ENCODE results near the gene CDH23. TPM values are rescaled to one million over a fixed set of nuclear protein-coding genes. Genes with fewer than 3 reads are reported as not detected.

The CDH23 gene
- total and polyA plus RNA-seq, 7 donors: 1.00 to 3.8 (median 1.9) TPM

DNA sequence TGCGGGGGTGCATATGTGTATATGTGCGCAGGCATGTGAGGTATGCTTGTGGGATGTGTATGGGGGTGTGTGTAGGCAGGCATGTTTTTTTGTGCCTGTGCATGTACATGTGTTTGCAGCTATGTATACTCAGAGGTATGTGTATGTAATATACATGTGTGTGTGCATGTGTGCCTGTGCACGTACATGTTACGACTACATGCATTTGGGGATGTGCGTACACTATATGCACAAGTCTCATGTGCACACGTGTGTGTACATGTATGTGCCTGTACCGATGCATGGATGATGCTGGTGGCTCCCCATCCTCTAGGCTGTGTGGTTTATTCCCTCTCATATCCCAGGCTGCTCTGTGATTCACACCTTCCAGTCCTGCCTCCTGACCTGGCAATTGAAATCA, 253.7 kb downstream of the CDH23 start:
- DNase-seq (no peak), ATAC-seq (no peak)
- H3K9me3 ChIP-seq: no peaks in the 10 kb centered on the region
- no peaks in the 10 kb centered on the region for H3K27me3 ChIP-seq (ENCODE audit: insufficient read depth in 3 of 3, low read length in 2 of 3)
- H3K4me1 ChIP-seq: no peaks in the 10 kb centered on the region
- no peaks in the 10 kb centered on the region for H3K36me3 ChIP-seq (ENCODE audit: insufficient read depth in 1 of 2, low read depth in 1 of 2)
- intact Hi-C loops (cut with DNase I): no loop called here
- no peak for TF ChIP-seq CTCF (IDR thresholded peaks at IDR 0.05)
- 97 to 98% (median 98%) methylated on average over 7 of the region's 7 CpGs for WGBS, 3 donors
- no peak overlapping the region for H3K27ac ChIP-seq
- H3K4me3 ChIP-seq: no peak overlapping the region

GRCh38 chr10:71651428-71651827, 254.7 kb downstream of the CDH23 start:
- no peak for DNase-seq
- H3K27ac ChIP-seq: no peak overlapping the region
- no peak for ATAC-seq
- 95 to 98% (median 96%) methylated on average over 6 of the region's 6 CpGs for WGBS, 3 donors
- H3K9me3 ChIP-seq: no peaks in the 10 kb centered on the region
- H3K4me3 ChIP-seq: no peak overlapping the region
- H3K27me3 ChIP-seq (ENCODE audit: insufficient read depth in 3 of 3, low read length in 2 of 3): no peaks in the 10 kb centered on the region
- no peaks in the 10 kb centered on the region for H3K36me3 ChIP-seq (ENCODE audit: insufficient read depth in 1 of 2, low read depth in 1 of 2)
- H3K4me1 ChIP-seq: no peaks in the 10 kb centered on the region
- intact Hi-C loops (cut with DNase I): no loop called here
- TF ChIP-seq CTCF (IDR thresholded peaks at IDR 0.05): no peak

- H3K4me3 ChIP-seq: no peak overlapping the region
- intact Hi-C loops (cut with DNase I): no loop called here
- WGBS, 3 donors: 91 to 100% (median 93%) methylated on average over 4 of the region's 4 CpGs
- H3K4me1 ChIP-seq: no peaks in the 10 kb centered on the region
- ATAC-seq (no peak), DNase-seq (no peak)
- H3K9me3 ChIP-seq: no peaks in the 10 kb centered on the region
- no peaks in the 10 kb centered on the region for H3K27me3 ChIP-seq (ENCODE audit: insufficient read depth in 3 of 3, low read length in 2 of 3)
- no peaks in the 10 kb centered on the region for H3K36me3 ChIP-seq (ENCODE audit: insufficient read depth in 1 of 2, low read depth in 1 of 2)
- TF ChIP-seq CTCF (IDR thresholded peaks at IDR 0.05): no peak
- no peak overlapping the region for H3K27ac ChIP-seq
Observed at GRCh38 chr10:71651928-71652327, 255.2 kb downstream of the CDH23 start.

DNA sequence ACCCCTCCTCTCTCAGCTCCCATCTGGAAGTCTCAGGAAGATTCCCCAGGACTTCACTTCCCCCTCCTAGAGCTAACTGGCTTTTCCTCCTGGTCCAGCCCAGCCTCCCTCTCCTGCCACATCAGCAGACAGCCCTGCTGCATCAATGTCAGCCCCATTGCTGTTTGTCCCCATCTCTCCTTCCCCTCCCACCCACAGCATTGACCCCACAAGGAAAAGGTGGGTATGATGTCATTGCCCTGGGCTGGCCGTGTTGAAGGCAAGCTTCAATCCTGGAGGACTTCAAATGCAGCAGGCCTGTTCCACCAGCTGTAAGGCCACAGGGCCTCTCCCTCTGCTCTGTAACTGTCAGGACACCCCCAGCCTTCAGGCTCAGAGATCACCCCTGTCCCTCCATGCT, 256.3 kb downstream of the CDH23 start:
- no peak overlapping the region for H3K4me3 ChIP-seq
- WGBS, 3 donors: 79 to 92% (median 87%) methylated on average over 1 of the region's 1 CpG
- ATAC-seq: no peak
- no peaks in the 10 kb centered on the region for H3K27me3 ChIP-seq (ENCODE audit: insufficient read depth in 3 of 3, low read length in 2 of 3)
- H3K9me3 ChIP-seq: no peaks in the 10 kb centered on the region
- DNase-seq: no peak
- intact Hi-C loops (cut with DNase I): no loop called here
- no peaks in the 10 kb centered on the region for H3K4me1 ChIP-seq
- no peak for TF ChIP-seq CTCF (IDR thresholded peaks at IDR 0.05)
- no peak overlapping the region for H3K27ac ChIP-seq
- H3K36me3 ChIP-seq (ENCODE audit: insufficient read depth in 1 of 2, low read depth in 1 of 2): no peaks in the 10 kb centered on the region

DNA sequence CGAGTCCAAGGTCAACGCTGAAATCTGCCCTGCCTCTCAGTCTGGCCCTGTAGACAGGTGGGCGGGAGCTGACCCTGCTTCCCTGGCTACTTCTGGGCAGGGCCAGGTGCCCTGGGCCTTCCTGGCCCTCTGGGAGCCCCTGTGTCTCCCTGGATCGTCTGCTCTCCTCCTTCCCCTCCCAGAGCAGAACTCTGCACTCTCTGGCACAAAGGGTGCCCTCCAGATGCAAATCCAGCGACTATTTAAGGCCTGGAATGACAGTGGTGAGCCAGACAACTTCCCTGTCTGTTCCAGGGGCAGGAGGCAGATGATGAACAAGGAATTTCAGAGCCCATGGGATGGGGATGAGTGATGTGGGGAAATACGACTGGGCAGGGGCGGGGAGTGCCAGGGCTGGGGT, 259.5 kb downstream of the CDH23 start:
- Histone ChIP-seq H3K27ac (no peak overlapping the region), H3K9me3 (no peaks in the 10 kb centered on the region), H3K4me1 (no peaks in the 10 kb centered on the region), H3K27me3 (ENCODE audit: insufficient read depth in 3 of 3, low read length in 2 of 3) (no peaks in the 10 kb centered on the region), H3K36me3 (ENCODE audit: insufficient read depth in 1 of 2, low read depth in 1 of 2) (no peaks in the 10 kb centered on the region), H3K4me3 (no peak overlapping the region)
- no peak for ATAC-seq
- no peak for DNase-seq
- no peak for TF ChIP-seq CTCF (IDR thresholded peaks at IDR 0.05)
- 81 to 86% (median 82%) methylated on average over 7 of the region's 7 CpGs for WGBS, 3 donors
- intact Hi-C loops (cut with DNase I): no loop called here

Measured in psoas muscle (tissue), 8 donors.